ENCODE measurements around the gene ANK3. TPM values are rescaled to one million over a fixed set of nuclear protein-coding genes. Genes with fewer than 3 reads are reported as not detected.

Gene ANK3
- total RNA-seq, 2 experiments from 2014 or later: 60.5 to 61.9 TPM

GRCh38 chr10:60323162-60323561, 66.5 kb downstream of the ANK3 start:
- Histone ChIP-seq H3K4me3 (ENCODE audit: low read length) (no peak overlapping the region), H3K36me3 (ENCODE audit: insufficient read depth, low read length) (no peaks in the 10 kb centered on the region), H3K9me3 (ENCODE audit: control insufficient read depth in 1 of 2, insufficient read depth in 1 of 2, low read length in 2 of 2) (no peaks in the 10 kb centered on the region), H3K4me1 (ENCODE audit: insufficient read depth, low read length) (no peaks in the 10 kb centered on the region), H3K27me3 (ENCODE audit: control insufficient read depth in 1 of 2, insufficient read depth in 2 of 2, low read length in 2 of 2) (no peaks in the 10 kb centered on the region), H3K27ac (ENCODE audit: low read depth in 1 of 2, low read length in 2 of 2) (no peak overlapping the region)
- H3K9me3 Mint-ChIP-seq: no peaks in the 10 kb centered on the region
- peaks cover 5% of the 10 kb centered on the region for H3K4me1 Mint-ChIP-seq (ENCODE audit: low read depth)
- ChIA-PET CTCF (no interaction called here), POLR2A (interaction anchor here (0.7 kb wide), 2 partner anchors 243 to 798 kb away, joined by 3 read pairs; no protein-coding TSS in a partner anchor)
- TF ChIP-seq CTCF (IDR thresholded peaks at IDR 0.05): no peak
- DNase-seq (no peak), ATAC-seq (ENCODE audit: poor library complexity) (no peak)
- no peak overlapping the region for H3K4me3 Mint-ChIP-seq
- H3K36me3 Mint-ChIP-seq (ENCODE audit: low read depth): peaks cover 3% of the 10 kb centered on the region
- H3K27me3 Mint-ChIP-seq: no peaks in the 10 kb centered on the region
- intact Hi-C loops (cut with DNase I, micrococcal nuclease): no loop called here
- H3K27ac Mint-ChIP-seq: no peak overlapping the region

DNA sequence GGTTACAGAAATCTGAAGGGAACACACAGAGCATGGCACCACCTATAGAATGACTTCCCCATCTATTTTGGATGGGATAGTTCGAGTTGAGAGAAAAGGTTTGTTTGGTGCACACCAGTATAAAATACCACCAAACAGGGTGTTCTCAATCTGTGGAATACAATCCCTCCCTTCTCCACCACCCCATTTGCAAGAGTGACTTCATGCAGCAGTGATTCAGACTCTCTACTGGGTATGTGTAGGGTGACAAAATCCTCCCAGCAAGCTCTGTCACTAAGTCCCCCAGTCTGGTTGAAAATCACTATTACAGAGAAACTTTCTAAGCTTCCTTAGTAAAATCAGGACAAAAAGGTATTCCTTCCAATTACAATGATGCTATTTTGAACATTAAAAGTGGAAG, 69.0 kb downstream of the ANK3 start:
- H3K4me1 Mint-ChIP-seq (ENCODE audit: low read depth): peaks cover 4% of the 10 kb centered on the region
- no peak overlapping the region for H3K4me3 Mint-ChIP-seq
- ChIA-PET POLR2A (no interaction called here), CTCF (no interaction called here)
- no peaks in the 10 kb centered on the region for H3K9me3 Mint-ChIP-seq
- no peaks in the 10 kb centered on the region for H3K27me3 Mint-ChIP-seq
- H3K36me3 Mint-ChIP-seq (ENCODE audit: low read depth): peaks cover under 1% of the 10 kb centered on the region
- no peak for ATAC-seq (ENCODE audit: poor library complexity)
- H3K27ac Mint-ChIP-seq: no peak overlapping the region
- intact Hi-C loops (cut with DNase I, micrococcal nuclease): no loop called here
- Histone ChIP-seq H3K4me3 (ENCODE audit: low read length) (no peak overlapping the region), H3K4me1 (ENCODE audit: insufficient read depth, low read length) (peaks cover 3% of the 10 kb centered on the region), H3K27me3 (ENCODE audit: control insufficient read depth in 1 of 2, insufficient read depth in 2 of 2, low read length in 2 of 2) (no peaks in the 10 kb centered on the region), H3K27ac (ENCODE audit: low read depth in 1 of 2, low read length in 2 of 2) (no peak overlapping the region), H3K36me3 (ENCODE audit: insufficient read depth, low read length) (no peaks in the 10 kb centered on the region), H3K9me3 (ENCODE audit: control insufficient read depth in 1 of 2, insufficient read depth in 1 of 2, low read length in 2 of 2) (no peaks in the 10 kb centered on the region)
- no peak for DNase-seq
- no peak for TF ChIP-seq CTCF (IDR thresholded peaks at IDR 0.05)

DNA sequence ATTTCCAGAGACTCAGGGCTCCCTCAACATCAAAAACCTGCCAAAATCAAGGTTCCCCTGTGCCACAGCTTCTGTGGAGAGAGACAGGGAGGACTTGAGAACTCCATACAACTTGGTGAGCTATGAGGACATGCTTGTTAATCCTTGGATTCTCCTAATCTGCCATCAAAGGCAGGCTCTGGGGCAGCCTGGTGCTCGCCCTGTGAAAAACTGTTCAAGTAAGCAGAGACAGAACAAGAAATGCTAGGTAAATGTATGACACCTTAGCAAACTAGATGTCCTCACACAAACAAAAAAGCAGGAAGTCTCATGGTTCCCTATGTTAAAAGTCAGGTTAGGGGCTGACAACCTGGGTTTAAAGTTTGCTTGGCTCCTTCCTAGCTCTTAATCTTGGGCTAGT, 73.6 kb downstream of the ANK3 start:
- CTCF ChIA-PET: no interaction called here
- no peaks in the 10 kb centered on the region for H3K36me3 ChIP-seq (ENCODE audit: insufficient read depth, low read length)

More for the DNA sequence above, 73.6 kb downstream of the ANK3 start:
- DNase-seq (no peak), ATAC-seq (ENCODE audit: poor library complexity) (no peak)
- no peak overlapping the region for H3K4me3 Mint-ChIP-seq
- intact Hi-C loops (cut with DNase I, micrococcal nuclease): no loop called here
- no peak overlapping the region for H3K27ac Mint-ChIP-seq
- Histone ChIP-seq H3K9me3 (ENCODE audit: control insufficient read depth in 1 of 2, insufficient read depth in 1 of 2, low read length in 2 of 2) (no peaks in the 10 kb centered on the region), H3K27me3 (ENCODE audit: control insufficient read depth in 1 of 2, insufficient read depth in 2 of 2, low read length in 2 of 2) (no peaks in the 10 kb centered on the region), H3K27ac (ENCODE audit: low read depth in 1 of 2, low read length in 2 of 2) (no peak overlapping the region), H3K4me3 (ENCODE audit: low read length) (no peak overlapping the region), H3K4me1 (ENCODE audit: insufficient read depth, low read length) (peaks cover 3% of the 10 kb centered on the region)
- peaks cover 6% of the 10 kb centered on the region for H3K36me3 Mint-ChIP-seq (ENCODE audit: low read depth)
- POLR2A ChIA-PET: interaction anchor here (0.6 kb wide), 1 partner anchor 177 kb away, joined by 3 read pairs; no protein-coding TSS in a partner anchor
- no peaks in the 10 kb centered on the region for H3K27me3 Mint-ChIP-seq
- H3K9me3 Mint-ChIP-seq: no peaks in the 10 kb centered on the region
- no peak for TF ChIP-seq CTCF (IDR thresholded peaks at IDR 0.05)
- peaks cover 10% of the 10 kb centered on the region for H3K4me1 Mint-ChIP-seq (ENCODE audit: low read depth)
